Measurements from ENCODE around the gene PRRG3.

- TF ChIP-seq CTCF (IDR thresholded peaks at IDR 0.05; ENCODE audit: extremely low read depth in 1 of 2, insufficient read depth in 1 of 2, low read depth in 1 of 2, low read length in 2 of 2) (no peak), MAX (IDR thresholded peaks at IDR 0.05; ENCODE audit: insufficient read depth, insufficient read length) (no peak), MYC (IDR thresholded peaks at IDR 0.05; ENCODE audit: low read depth, low read length) (no peak), EZH2 (IDR thresholded peaks at IDR 0.05; ENCODE audit: borderline replicate concordance, low read depth, low read length, severe bottlenecking) (no peak), POLR2AphosphoS5 (IDR thresholded peaks at IDR 0.05; ENCODE audit: insufficient read depth, low read depth, low read length) (no peak), POLR2A (IDR thresholded peaks at IDR 0.05; ENCODE audit: low read depth, low read length) (no peak), JUN (IDR thresholded peaks at IDR 0.05; ENCODE audit: borderline replicate concordance, insufficient read depth, insufficient read length, low read depth) (no peak), FOS (IDR thresholded peaks at IDR 0.05; ENCODE audit: borderline replicate concordance, insufficient read depth, low read length) (no peak)
These were observed 3.2 kb downstream of the PRRG3 start for GRCh38 chrX:151698485-151698884.
